MM.1S (cell line): ENCODE results near the gene DYNLT2.

Experiments used
- DNase-seq: peaks from one replicate; pipeline ENCODE4 v3.0.0-alpha.2; 2015
- H2AFZ ChIP-seq: fragments of 300-600 bp; sonication (generic); 2 replicates; pipeline ENCODE4 v1.6.0; 2016; ENCODE audit warnings: antibody characterized with exemption, low read length
- H3F3A ChIP-seq: fragments of 300-600 bp; sonication (generic); 2 replicates; pipeline ENCODE4 v1.6.1; 2016; ENCODE audit warnings: mild to moderate bottlenecking, antibody characterized with exemption, low read length, moderate library complexity, mixed read lengths; ENCODE audit not compliant: insufficient read depth
- H3K27ac ChIP-seq: fragments of 300-600 bp; sonication (generic); 2 replicates; pipeline ENCODE4 v1.5.1; 2016; ENCODE audit warnings: mild to moderate bottlenecking, low read length
- H3K27me3 ChIP-seq: fragments of 300-600 bp; sonication (generic); replicated peaks from 2 replicates; pipeline ENCODE4 v1.6.0; 2016; ENCODE audit warnings: low read length; ENCODE audit not compliant: insufficient read depth
- H3K36me3 ChIP-seq: fragments of 300-600 bp; sonication (generic); replicated peaks from 2 replicates; pipeline ENCODE4 v1.6.1; 2016; ENCODE audit warnings: mild to moderate bottlenecking, low read length, mixed read lengths; ENCODE audit not compliant: insufficient read depth
- H3K4me1 ChIP-seq: fragments of 300-600 bp; sonication (generic); 2 replicates; pipeline ENCODE4 v1.6.1; 2016; ENCODE audit warnings: low read length, mixed read lengths
- H3K4me2 ChIP-seq: fragments of 300-600 bp; sonication (generic); 2 replicates; pipeline ENCODE4 v1.6.0; 2016; ENCODE audit warnings: low read depth, low read length
- H3K4me3 ChIP-seq: fragments of 300-600 bp; sonication (generic); 2 replicates; pipeline ENCODE4 v1.5.1; 2016; ENCODE audit warnings: low read length, mixed read lengths
- H3K79me2 ChIP-seq: fragments of 300-600 bp; sonication (generic); 2 replicates; pipeline ENCODE4 v1.6.1; 2016; ENCODE audit warnings: mixed run types, low read length, mixed read lengths
- H3K9ac ChIP-seq: fragments of 300-600 bp; sonication (generic); 2 replicates; pipeline ENCODE4 v1.6.1; 2016; ENCODE audit warnings: low read length, mixed read lengths
- H3K9me2 ChIP-seq: fragments of 300-600 bp; sonication (generic); replicated peaks from 2 replicates; pipeline ENCODE4 v1.6.1; 2016; ENCODE audit warnings: mild to moderate bottlenecking, low read length, mixed read lengths; ENCODE audit not compliant: insufficient read depth
- H3K9me3 ChIP-seq: fragments of 300-600 bp; sonication (generic); replicated peaks from 2 replicates; pipeline ENCODE4 v1.6.1; 2016; ENCODE audit warnings: mild to moderate bottlenecking, low read length, mixed read lengths; ENCODE audit not compliant: insufficient read depth
- H4K20me1 ChIP-seq: fragments of 300-600 bp; sonication (generic); 2 replicates; pipeline ENCODE4 v1.6.1; 2016; ENCODE audit warnings: mild to moderate bottlenecking, low read length, moderate library complexity, mixed read lengths; ENCODE audit not compliant: insufficient read depth
- EZH2 ChIP-seq: fragments of 300-600 bp; sonication (generic); optimal IDR thresholded peaks from 2 replicates; pipeline ENCODE3; 2017; ENCODE audit warnings: low read depth, mild to moderate bottlenecking, antibody characterized with exemption, low read length, mixed read lengths
- EZH2phosphoT487 ChIP-seq: fragments of 300-600 bp; sonication (generic); IDR thresholded peaks from 2 replicates; pipeline ENCODE4 v1.6.1; 2018; ENCODE audit warnings: antibody characterized with exemption, low read length
- TF ChIP-seq, protein P1 (sequence below): fragments of 300-600 bp; sonication (generic); IDR thresholded peaks from 2 replicates; pipeline ENCODE4 v1.5.1; 2016; ENCODE audit warnings: antibody characterized with exemption, low read length, mixed read lengths

The DYNLT2 gene

DNA sequence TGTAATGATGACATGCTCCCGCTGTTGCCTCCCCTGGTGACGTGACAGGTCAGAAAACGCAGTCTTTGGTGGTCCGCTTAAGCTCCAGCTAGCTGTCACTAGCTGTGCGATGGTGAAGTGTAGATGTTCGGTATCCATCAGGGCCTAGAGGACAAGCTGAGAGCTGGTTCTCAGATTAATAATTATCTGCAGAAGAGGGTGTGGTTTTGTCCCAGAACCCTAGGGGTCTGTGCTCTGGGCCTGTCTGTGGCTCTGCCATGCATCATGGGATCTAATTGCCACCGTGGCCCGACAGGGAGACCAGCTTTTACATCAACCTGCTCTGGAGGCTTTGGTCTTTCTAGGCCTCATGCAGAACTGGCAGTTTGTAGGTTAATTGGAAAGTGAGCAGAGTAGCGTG is 34.2 kb upstream of the DYNLT2 start:
- Histone ChIP-seq H3F3A (no peaks in the 10 kb centered on the region), H3K9me2 (no peaks in the 10 kb centered on the region), H3K27ac (no peak overlapping the region), H3K27me3 (no peaks in the 10 kb centered on the region), H3K4me2 (no peak overlapping the region), H3K79me2 (no peaks in the 10 kb centered on the region), H3K36me3 (no peaks in the 10 kb centered on the region), H3K9me3 (no peaks in the 10 kb centered on the region), H4K20me1 (no peaks in the 10 kb centered on the region), H2AFZ (no peak overlapping the region), H3K9ac (no peak overlapping the region), H3K4me1 (no peaks in the 10 kb centered on the region), H3K4me3 (no peak overlapping the region)
- TF ChIP-seq, protein P1, sequence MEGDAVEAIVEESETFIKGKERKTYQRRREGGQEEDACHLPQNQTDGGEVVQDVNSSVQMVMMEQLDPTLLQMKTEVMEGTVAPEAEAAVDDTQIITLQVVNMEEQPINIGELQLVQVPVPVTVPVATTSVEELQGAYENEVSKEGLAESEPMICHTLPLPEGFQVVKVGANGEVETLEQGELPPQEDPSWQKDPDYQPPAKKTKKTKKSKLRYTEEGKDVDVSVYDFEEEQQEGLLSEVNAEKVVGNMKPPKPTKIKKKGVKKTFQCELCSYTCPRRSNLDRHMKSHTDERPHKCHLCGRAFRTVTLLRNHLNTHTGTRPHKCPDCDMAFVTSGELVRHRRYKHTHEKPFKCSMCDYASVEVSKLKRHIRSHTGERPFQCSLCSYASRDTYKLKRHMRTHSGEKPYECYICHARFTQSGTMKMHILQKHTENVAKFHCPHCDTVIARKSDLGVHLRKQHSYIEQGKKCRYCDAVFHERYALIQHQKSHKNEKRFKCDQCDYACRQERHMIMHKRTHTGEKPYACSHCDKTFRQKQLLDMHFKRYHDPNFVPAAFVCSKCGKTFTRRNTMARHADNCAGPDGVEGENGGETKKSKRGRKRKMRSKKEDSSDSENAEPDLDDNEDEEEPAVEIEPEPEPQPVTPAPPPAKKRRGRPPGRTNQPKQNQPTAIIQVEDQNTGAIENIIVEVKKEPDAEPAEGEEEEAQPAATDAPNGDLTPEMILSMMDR: no peak
- no peak for TF ChIP-seq EZH2phosphoT487
- TF ChIP-seq EZH2: no peak
- DNase-seq: no peak

DNA sequence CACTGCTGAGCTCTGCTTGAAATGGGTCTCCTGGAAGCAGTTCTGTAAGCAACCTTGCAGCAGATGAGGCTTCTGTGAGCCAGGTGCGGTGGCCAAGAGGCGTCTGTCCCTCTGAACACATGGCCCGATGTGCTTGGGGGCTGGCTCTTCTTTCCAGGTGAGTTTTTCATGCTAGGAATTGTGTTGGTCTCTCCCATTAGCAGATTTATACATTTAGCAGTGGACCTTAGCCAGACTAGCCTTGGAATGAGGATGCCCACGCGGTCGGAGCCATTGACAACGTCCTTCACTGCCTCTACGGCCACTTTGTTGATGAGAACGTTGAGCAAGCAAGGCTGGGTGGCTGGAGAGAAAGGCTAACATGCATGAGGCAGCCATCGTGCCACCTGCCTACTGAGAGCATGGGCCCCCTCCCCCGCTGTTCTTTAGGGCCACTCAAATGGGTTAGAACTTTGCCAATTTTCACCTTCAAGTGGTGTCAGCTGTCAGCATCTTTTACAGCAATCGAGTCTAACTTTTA is 33.5 kb upstream of the DYNLT2 start:
- Histone ChIP-seq H3K9me2 (no peaks in the 10 kb centered on the region), H3K4me3 (no peak overlapping the region), H3K4me2 (no peak overlapping the region), H3K27me3 (no peaks in the 10 kb centered on the region), H3K9me3 (no peaks in the 10 kb centered on the region), H3K9ac (no peak overlapping the region), H4K20me1 (no peaks in the 10 kb centered on the region), H3K79me2 (no peaks in the 10 kb centered on the region), H3K27ac (no peak overlapping the region), H2AFZ (no peak overlapping the region), H3K4me1 (no peaks in the 10 kb centered on the region), H3F3A (no peaks in the 10 kb centered on the region), H3K36me3 (no peaks in the 10 kb centered on the region)
- DNase-seq: no peak
- TF ChIP-seq, protein P1: no peak
- TF ChIP-seq EZH2phosphoT487 (no peak), EZH2 (no peak)

DNA sequence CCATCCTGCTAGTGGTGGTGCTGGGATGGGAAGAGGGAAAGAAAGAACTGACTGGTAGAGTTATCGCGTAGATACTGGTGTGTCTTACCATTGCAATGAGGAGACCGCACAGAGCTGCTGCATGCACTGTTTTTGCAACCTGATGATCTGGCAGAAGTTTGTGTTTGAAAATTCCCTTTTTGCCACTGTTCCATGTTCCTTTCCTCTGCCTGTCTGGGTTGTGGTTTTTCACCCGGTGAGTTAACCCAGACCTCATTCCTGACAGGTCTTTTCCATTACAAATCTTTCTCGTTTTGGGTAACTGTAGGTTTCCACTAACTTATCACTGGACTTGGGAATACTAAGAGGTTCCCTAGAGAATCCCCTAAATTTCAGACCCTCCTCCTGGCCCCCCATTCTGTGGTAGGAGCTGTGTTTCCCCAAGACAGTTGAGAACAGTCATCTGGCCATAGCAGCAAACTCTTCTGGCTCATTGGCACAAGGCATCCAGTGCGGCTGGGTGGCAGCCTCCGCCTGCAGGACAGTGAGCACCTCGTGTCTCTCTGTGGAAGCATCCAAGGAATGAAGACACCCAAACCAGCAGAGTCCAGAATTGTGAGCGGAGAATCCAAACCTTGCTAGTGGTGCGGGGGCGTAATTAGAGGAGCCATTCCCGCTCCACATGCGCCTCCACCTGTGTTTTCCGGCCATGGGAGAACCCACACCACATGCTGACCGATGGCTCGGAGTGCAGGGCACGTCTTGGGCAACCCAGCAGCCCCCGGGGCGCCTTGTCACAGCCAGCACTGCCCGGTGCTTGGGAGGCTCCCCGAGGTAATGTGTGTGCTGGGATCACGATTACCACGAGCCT is 32.8 kb upstream of the DYNLT2 start:
- Histone ChIP-seq H3K79me2 (no peaks in the 10 kb centered on the region), H3F3A (no peaks in the 10 kb centered on the region), H3K4me1 (no peaks in the 10 kb centered on the region), H3K27me3 (no peaks in the 10 kb centered on the region), H3K36me3 (no peaks in the 10 kb centered on the region), H3K9ac (no peak overlapping the region), H3K9me2 (no peaks in the 10 kb centered on the region), H3K27ac (no peak overlapping the region), H3K9me3 (no peaks in the 10 kb centered on the region), H2AFZ (no peak overlapping the region), H4K20me1 (no peaks in the 10 kb centered on the region), H3K4me2 (no peak overlapping the region), H3K4me3 (no peak overlapping the region)
- DNase-seq: no peak
- TF ChIP-seq EZH2 (no peak), EZH2phosphoT487 (no peak)
- TF ChIP-seq, protein P1: no peak
